ENCODE data around the gene PPM1A. TPM values are rescaled to one million over a fixed set of nuclear protein-coding genes. Genes with fewer than 3 reads are reported as not detected.

PPM1A gene
- total RNA-seq, 1 donor from 2014 or later = 38.0 TPM

- H3K4me1 Mint-ChIP-seq (ENCODE audit: unreplicated experiment) = no peaks in the 10 kb centered on the region
- H3K36me3 Mint-ChIP-seq (ENCODE audit: low read depth, unreplicated experiment) = peaks cover 4% of the 10 kb centered on the region
- TF ChIP-seq, protein P1, sequence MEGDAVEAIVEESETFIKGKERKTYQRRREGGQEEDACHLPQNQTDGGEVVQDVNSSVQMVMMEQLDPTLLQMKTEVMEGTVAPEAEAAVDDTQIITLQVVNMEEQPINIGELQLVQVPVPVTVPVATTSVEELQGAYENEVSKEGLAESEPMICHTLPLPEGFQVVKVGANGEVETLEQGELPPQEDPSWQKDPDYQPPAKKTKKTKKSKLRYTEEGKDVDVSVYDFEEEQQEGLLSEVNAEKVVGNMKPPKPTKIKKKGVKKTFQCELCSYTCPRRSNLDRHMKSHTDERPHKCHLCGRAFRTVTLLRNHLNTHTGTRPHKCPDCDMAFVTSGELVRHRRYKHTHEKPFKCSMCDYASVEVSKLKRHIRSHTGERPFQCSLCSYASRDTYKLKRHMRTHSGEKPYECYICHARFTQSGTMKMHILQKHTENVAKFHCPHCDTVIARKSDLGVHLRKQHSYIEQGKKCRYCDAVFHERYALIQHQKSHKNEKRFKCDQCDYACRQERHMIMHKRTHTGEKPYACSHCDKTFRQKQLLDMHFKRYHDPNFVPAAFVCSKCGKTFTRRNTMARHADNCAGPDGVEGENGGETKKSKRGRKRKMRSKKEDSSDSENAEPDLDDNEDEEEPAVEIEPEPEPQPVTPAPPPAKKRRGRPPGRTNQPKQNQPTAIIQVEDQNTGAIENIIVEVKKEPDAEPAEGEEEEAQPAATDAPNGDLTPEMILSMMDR (IDR thresholded peaks at IDR 0.05; ENCODE audit: unreplicated experiment) = no peak
- H3K27ac Mint-ChIP-seq (ENCODE audit: unreplicated experiment) = no peak overlapping the region
- no peaks in the 10 kb centered on the region for H3K9me3 Mint-ChIP-seq (ENCODE audit: unreplicated experiment)
- H3K27me3 Mint-ChIP-seq (ENCODE audit: unreplicated experiment) = no peaks in the 10 kb centered on the region
- DNase-seq (ENCODE audit: low spot score) = no peak
- H3K4me3 Mint-ChIP-seq (ENCODE audit: unreplicated experiment) = no peak overlapping the region
These were observed 45.5 kb downstream of the PPM1A start for GRCh38 chr14:60294411-60295069.

DNA sequence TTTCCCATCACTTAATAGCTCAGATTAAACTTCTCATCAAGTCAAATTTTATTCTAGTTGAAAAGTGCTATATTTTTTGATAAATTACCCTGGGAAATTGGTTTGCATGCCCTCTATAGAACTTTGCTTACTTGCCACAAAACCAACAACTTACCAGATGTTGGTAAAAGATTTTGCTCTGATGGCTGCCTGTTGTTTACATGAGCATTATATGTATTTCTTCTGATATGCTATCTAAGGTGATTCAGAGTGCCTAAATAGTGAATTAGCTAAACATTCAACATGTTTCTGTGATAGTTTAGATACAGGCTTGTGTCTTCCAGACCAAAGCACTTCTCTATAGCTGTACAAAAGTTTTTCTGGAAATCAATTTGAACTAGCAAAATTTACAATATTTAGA is 51.0 kb downstream of the PPM1A start:
- peaks cover 2% of the 10 kb centered on the region for H3K27me3 Mint-ChIP-seq (ENCODE audit: unreplicated experiment)
- H3K4me3 Mint-ChIP-seq (ENCODE audit: unreplicated experiment) = no peak overlapping the region
- TF ChIP-seq, protein P1 (IDR thresholded peaks at IDR 0.05; ENCODE audit: unreplicated experiment) = no peak
- no peak overlapping the region for H3K27ac Mint-ChIP-seq (ENCODE audit: unreplicated experiment)
- H3K36me3 Mint-ChIP-seq (ENCODE audit: low read depth, unreplicated experiment) = no peaks in the 10 kb centered on the region
- H3K4me1 Mint-ChIP-seq (ENCODE audit: unreplicated experiment) = peaks cover 21% of the 10 kb centered on the region
- no peaks in the 10 kb centered on the region for H3K9me3 Mint-ChIP-seq (ENCODE audit: unreplicated experiment)
- no peak for DNase-seq (ENCODE audit: low spot score)

DNA sequence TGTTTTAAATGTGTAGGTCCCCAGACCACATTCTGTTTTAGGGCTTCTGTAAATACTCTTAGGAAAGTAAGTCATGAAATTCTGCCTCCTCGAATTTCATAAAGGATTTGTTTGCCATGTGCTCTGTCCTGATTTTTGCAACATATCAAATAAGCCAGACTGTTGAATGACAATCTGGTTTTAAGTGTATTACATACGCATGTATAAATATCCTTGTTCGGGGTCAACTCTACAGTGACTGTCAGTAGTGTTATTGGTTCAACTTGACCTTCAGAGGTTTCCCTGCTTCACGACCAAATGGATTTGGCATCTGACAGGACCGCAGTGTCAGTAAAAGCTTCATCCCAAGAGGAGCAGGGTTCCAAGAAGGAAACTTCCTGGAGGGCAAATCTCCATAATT is 52.7 kb downstream of the PPM1A start:
- H3K27ac Mint-ChIP-seq (ENCODE audit: unreplicated experiment) = no peak overlapping the region
- H3K27me3 Mint-ChIP-seq (ENCODE audit: unreplicated experiment) = peaks cover 2% of the 10 kb centered on the region
- no peak overlapping the region for H3K4me3 Mint-ChIP-seq (ENCODE audit: unreplicated experiment)
- H3K9me3 Mint-ChIP-seq (ENCODE audit: unreplicated experiment) = no peaks in the 10 kb centered on the region
- peaks cover 21% of the 10 kb centered on the region for H3K4me1 Mint-ChIP-seq (ENCODE audit: unreplicated experiment)
- H3K36me3 Mint-ChIP-seq (ENCODE audit: low read depth, unreplicated experiment) = no peaks in the 10 kb centered on the region
- TF ChIP-seq, protein P1 (IDR thresholded peaks at IDR 0.05; ENCODE audit: unreplicated experiment) = no peak
- DNase-seq (ENCODE audit: low spot score) = no peak

DNA sequence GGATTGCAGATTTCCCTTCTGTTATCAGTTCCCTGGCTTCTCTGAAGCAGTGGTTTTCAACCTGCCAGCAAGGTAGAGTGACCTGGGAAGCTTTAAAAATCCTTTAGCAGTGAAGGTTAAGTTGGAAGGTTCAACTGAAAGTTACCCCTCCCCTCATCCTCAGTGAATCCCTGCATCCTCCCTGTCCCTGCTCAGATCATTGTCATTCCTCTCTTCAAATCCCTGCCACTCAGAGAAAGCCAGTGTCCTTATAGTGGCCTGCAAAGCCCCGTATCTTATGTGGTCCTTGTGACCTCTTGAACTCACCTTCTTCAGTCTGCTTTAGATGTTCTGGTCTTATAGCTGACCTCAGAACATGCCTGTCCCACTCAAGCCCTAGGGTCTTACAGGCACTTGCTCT is 53.6 kb downstream of the PPM1A start:
- Mint-ChIP-seq H3K27ac (ENCODE audit: unreplicated experiment) (no peak overlapping the region), H3K4me3 (ENCODE audit: unreplicated experiment) (no peak overlapping the region), H3K4me1 (ENCODE audit: unreplicated experiment) (peaks cover 21% of the 10 kb centered on the region), H3K36me3 (ENCODE audit: low read depth, unreplicated experiment) (no peaks in the 10 kb centered on the region), H3K27me3 (ENCODE audit: unreplicated experiment) (peaks cover 2% of the 10 kb centered on the region), H3K9me3 (ENCODE audit: unreplicated experiment) (no peaks in the 10 kb centered on the region)
- no peak for DNase-seq (ENCODE audit: low spot score)
- TF ChIP-seq, protein P1 (IDR thresholded peaks at IDR 0.05; ENCODE audit: unreplicated experiment) = no peak

- Mint-ChIP-seq H3K4me1 (ENCODE audit: unreplicated experiment) (peaks cover 21% of the 10 kb centered on the region), H3K27ac (ENCODE audit: unreplicated experiment) (no peak overlapping the region), H3K4me3 (ENCODE audit: unreplicated experiment) (no peak overlapping the region), H3K27me3 (ENCODE audit: unreplicated experiment) (peaks cover 2% of the 10 kb centered on the region), H3K36me3 (ENCODE audit: low read depth, unreplicated experiment) (no peaks in the 10 kb centered on the region), H3K9me3 (ENCODE audit: unreplicated experiment) (no peaks in the 10 kb centered on the region)
- no peak for DNase-seq (ENCODE audit: low spot score)
- TF ChIP-seq, protein P1 (IDR thresholded peaks at IDR 0.05; ENCODE audit: unreplicated experiment) = no peak
These were observed 54.7 kb downstream of the PPM1A start for GRCh38 chr14:60303745-60304144.
